AG04449 (cell line): ENCODE measurements around the gene FGFR2.

ENCODE experiments used
- CTCF ChIA-PET: fragments of 350-600 bp; formaldehyde crosslinking; extraction: SDS; loops from one replicate; lab custom pipeline; 2021; ENCODE audit warnings: antibody characterized with exemption; lab: Yijun Ruan, JAX
- POLR2A ChIA-PET: fragments of 400-600, 350-600 bp; formaldehyde crosslinking; extraction: SDS; loops from one replicate; lab custom pipeline; 2020; ENCODE audit warnings: antibody characterized with exemption, inconsistent platforms; lab: Yijun Ruan, JAX
- DNase-seq: peaks from one replicate; pipeline ENCODE4 v3.0.0-alpha.2; 2010; ENCODE audit warnings: low read depth, low spot score
- H3K4me3 ChIP-seq: 2 replicates; pipeline ENCODE4 v1.5.1; 2011; ENCODE audit warnings: low read depth, mild to moderate bottlenecking, control low read depth, low read length
- CTCF ChIP-seq: IDR thresholded peaks from one replicate; pipeline ENCODE4 v1.5.1; 2011; ENCODE audit warnings: mild to moderate bottlenecking, moderate library complexity, low read length, control low read depth, inconsistent platforms; ENCODE audit not compliant: insufficient read depth; ENCODE audit errors: missing control alignments

Gene FGFR2

GRCh38 chr10:121598263-121599249, at the start of gene FGFR2:
Gene FGFR2, minus strand, starts transcription at chr10:121598444. Its CDS starts 4,627 bp downstream, at chr10:121593817.
- CTCF ChIA-PET = interaction anchor here (0.7 to 1.8 kb wide), 4 partner anchors 9 to 650 kb away, joined by 3 to 6 read pairs (median 4); no protein-coding TSS in a partner anchor
- DNase-seq = no peak
- no peak for TF ChIP-seq CTCF
- peak within 1 kb of the TSS; percentile 54 for H3K4me3 ChIP-seq
- POLR2A ChIA-PET = no interaction called here

GRCh38 chr10:121647401-121647800, 49.2 kb upstream of the FGFR2 start:
- H3K4me3 ChIP-seq = no peak overlapping the region
- TF ChIP-seq CTCF = no peak
- ChIA-PET POLR2A (no interaction called here), CTCF (no interaction called here)
- DNase-seq = no peak

GRCh38 chr10:121645696-121646095, 47.5 kb upstream of the FGFR2 start:
- H3K4me3 ChIP-seq = no peak overlapping the region
- ChIA-PET POLR2A (no interaction called here), CTCF (no interaction called here)
- TF ChIP-seq CTCF = no peak
- no peak for DNase-seq

GRCh38 chr10:121644501-121644900, 46.3 kb upstream of the FGFR2 start:
- ChIA-PET CTCF (no interaction called here), POLR2A (no interaction called here)
- DNase-seq = no peak
- no peak overlapping the region for H3K4me3 ChIP-seq
- TF ChIP-seq CTCF = no peak

GRCh38 chr10:121640266-121640665, 42.0 kb upstream of the FGFR2 start:
- CTCF ChIA-PET = interaction anchor here (0.7 kb wide), 1 partner anchor 691 kb away, joined by 3 read pairs; no protein-coding TSS in a partner anchor
- POLR2A ChIA-PET = no interaction called here
- no peak for DNase-seq
- TF ChIP-seq CTCF = no peak
- H3K4me3 ChIP-seq = no peak overlapping the region

GRCh38 chr10:121639416-121639815, 41.2 kb upstream of the FGFR2 start:
- DNase-seq = no peak
- POLR2A ChIA-PET = no interaction called here
- H3K4me3 ChIP-seq = no peak overlapping the region
- no peak for TF ChIP-seq CTCF
- CTCF ChIA-PET = no interaction called here
